HepG2 (cell line): ENCODE data around the gene DENND5A. TPM values are rescaled to one million over a fixed set of nuclear protein-coding genes. Genes with fewer than 3 reads are reported as not detected.

Source experiments
- ATAC-seq: fragments of 200-7000 bp; cut with Tn5 transposase; 3 replicates; pipeline ENCODE4 v1.9.1; 2020; ENCODE audit warnings: mild to moderate bottlenecking, moderate library complexity
- BruUV-seq: library from RNA; stranded (reverse); fragments of 400-500 nt; replicated peaks from 2 replicates; lab custom pipeline; 2021; lab: Mats Ljungman, UMichigan
- CTCF ChIA-PET: fragments of 300-600 bp; formaldehyde crosslinking; extraction: SDS; loops from one replicate; lab custom pipeline; 2021; ENCODE audit warnings: low total read pairs, inconsistent platforms, low intra/inter-chr PET ratio; lab: Yijun Ruan, JAX
- POLR2A ChIA-PET: fragments of 350-600 bp; sonication (Branson Sonifier 250); formaldehyde crosslinking; loops from one replicate; lab custom pipeline; 2020; ENCODE audit warnings: antibody characterized with exemption, inconsistent platforms; lab: Yijun Ruan, JAX
- DNase-seq: peaks from one replicate; pipeline ENCODE4 v3.0.0-alpha.2; 2015; ENCODE audit warnings: low spot score
- FAIRE-seq: peaks from 3 replicates; lab custom pipeline; 2011; peaks lifted over from hg19 to GRCh38; lab: Jason Lieb, UNC
- H2AFZ ChIP-seq: one replicate; pipeline ENCODE4 v1.6.1; 2011; ENCODE audit warnings: low read length, inconsistent platforms
- H3K27ac ChIP-seq: fragments of 300-600 bp; 3 replicates; pipeline ENCODE4 v1.8.0; 2011; ENCODE audit warnings: mixed run types, mild to moderate bottlenecking, mixed read lengths, low read length, inconsistent platforms; ENCODE audit not compliant: insufficient read depth; ENCODE audit errors: extremely low read length
- H3K27me3 ChIP-seq, 2 experiments: fragments of 200-600 bp in 1 of 2; 2 replicates in 1 of 2; 3 replicates in 1 of 2; pipeline versions ENCODE4 v1.6.0 to v1.8.0; 2011; ENCODE audit warnings: low read length in 2 of 2, mild to moderate bottlenecking in 2 of 2, moderate library complexity in 2 of 2, inconsistent platforms in 1 of 2; ENCODE audit not compliant: insufficient read depth in 2 of 2, control insufficient read depth in 1 of 2
- H3K36me3 ChIP-seq, 2 experiments: fragments of 200-600 bp in 1 of 2; replicated peaks in 1 of 2; 2 replicates in 1 of 2; 3 replicates in 1 of 2; pipeline versions ENCODE4 v1.5.1 to v1.8.0; 2011; ENCODE audit warnings: low read length in 2 of 2, inconsistent platforms in 1 of 2; ENCODE audit not compliant: insufficient read depth in 2 of 2, control insufficient read depth in 1 of 2
- H3K4me1 ChIP-seq: 2 replicates; pipeline ENCODE4 v1.5.1; 2012; ENCODE audit warnings: low read length, inconsistent platforms; ENCODE audit not compliant: insufficient read depth
- H3K4me2 ChIP-seq: 2 replicates; pipeline ENCODE4 v1.6.0; 2011; ENCODE audit warnings: low read depth, low read length, inconsistent platforms
- H3K4me3 ChIP-seq, 3 experiments: fragments of 200-600 bp in 1 of 3; sonication (generic), shearing (Covaris generic) in 1 of 3; replicated peaks in 1 of 3; 2 replicates each; pipeline ENCODE4 v1.5.1; 2011 to 2016; ENCODE audit warnings: low read length in 3 of 3, inconsistent platforms in 2 of 3, low read depth in 2 of 3, mild to moderate bottlenecking in 2 of 3, control low read depth in 1 of 3, mixed read lengths in 1 of 3; ENCODE audit not compliant: insufficient read depth in 1 of 3
- H3K79me2 ChIP-seq: one replicate; pipeline ENCODE4 v1.6.1; 2011; ENCODE audit warnings: low read length, inconsistent platforms; ENCODE audit not compliant: insufficient read depth
- H3K9ac ChIP-seq: 2 replicates; pipeline ENCODE4 v1.6.0; 2011; ENCODE audit warnings: mild to moderate bottlenecking, low read depth, low read length, inconsistent platforms; ENCODE audit not compliant: insufficient read depth
- H3K9me3 ChIP-seq: 2 replicates; pipeline ENCODE4 v1.5.1; 2012; ENCODE audit warnings: mild to moderate bottlenecking, low read length
- H4K20me1 ChIP-seq: 2 replicates; pipeline ENCODE4 v1.6.0; 2011; ENCODE audit warnings: inconsistent platforms, mild to moderate bottlenecking, low read length, moderate library complexity; ENCODE audit not compliant: insufficient read depth
- MED13 ChIP-seq: sonication (generic); formaldehyde crosslinking; IDR thresholded peaks from 2 replicates; pipeline ENCODE4 v1.5.0; 2020; ENCODE audit warnings: missing genetic modification reagents
- SMC3 ChIP-seq: IDR thresholded peaks from 2 replicates; pipeline ENCODE4 v1.6.1; 2011; ENCODE audit warnings: low read length, improper control_type of control experiment
- ZBTB38 ChIP-seq: sonication (generic); formaldehyde crosslinking; IDR thresholded peaks from 2 replicates; pipeline ENCODE4 v1.5.1; 2020; ENCODE audit warnings: mild to moderate bottlenecking, missing genetic modification reagents
- ZNF331 ChIP-seq: sonication (generic); formaldehyde crosslinking; IDR thresholded peaks from 2 replicates; pipeline ENCODE4 v1.4.0; 2020; ENCODE audit warnings: missing genetic modification reagents
- ZNF775 ChIP-seq: sonication (generic); formaldehyde crosslinking; IDR thresholded peaks from 2 replicates; pipeline ENCODE4 v1.4.0; 2020; ENCODE audit warnings: missing genetic modification reagents, mild to moderate bottlenecking, moderate library complexity, borderline replicate concordance
- WGBS: methylation state at CpG from one replicate; pipeline ENCODE4 v1.1.6; 2017; ENCODE audit warnings: low lambda C conversion rate; 5-methylcytosine and 5-hydroxymethylcytosine counted together
- in situ Hi-C: cut with HindIII; loops from 2 replicates; pipeline ENCODE4 v1.10.0; 2017; ENCODE audit warnings: low pct_unique_long_range_greater_than_20kb; ENCODE audit not compliant: extremely low pct_ligation_motif_present
- intact Hi-C: fragments of 100-400 bp; cut with micrococcal nuclease; formaldehyde crosslinking; loops from one replicate; pipeline ENCODE4 v1.10.0; 2022; ENCODE audit not compliant: unreplicated experiment
- polyA plus RNA-seq, 8 experiments: library from polyadenylated mRNA; depleted of rRNA in 3 of 8; stranded (reverse) in 7 of 8; unstranded in 1 of 8; fragments of >200 nt; fragmentation: Illumina TruSeq in 4 of 8; extraction: Trizol in 4 of 8; gene quantifications; 2 replicates each; pipeline versions ENCODE4 v1.2.1 to v1.2.3, GENCODE V29; 2011 to 2016; ENCODE audit warnings: low read depth in 4 of 8, missing spikeins in 1 of 8, mixed read lengths in 1 of 8; ENCODE audit not compliant: insufficient read depth in 1 of 8
- total RNA-seq, 5 experiments: library from RNA; depleted of rRNA; stranded (reverse); fragments of >200 nt; fragmentation: Illumina TruSeq; extraction: Trizol; gene quantifications; 2 replicates each; pipeline ENCODE4 v1.2.3, GENCODE V29; 2016; ENCODE audit warnings: low read depth in 1 of 5
- TF ChIP-seq, protein P1 (sequence below): sonication (generic); formaldehyde crosslinking; IDR thresholded peaks from 2 replicates; pipeline ENCODE4 v1.5.0; 2020; ENCODE audit warnings: mild to moderate bottlenecking, missing genetic modification reagents, borderline replicate concordance

Gene DENND5A
- total and polyA plus RNA-seq, 2 of the 13 experiments (the other 11 are each of a cell fraction or from before 2014, with no cell fraction given): 63.3 to 145 TPM

DNA sequence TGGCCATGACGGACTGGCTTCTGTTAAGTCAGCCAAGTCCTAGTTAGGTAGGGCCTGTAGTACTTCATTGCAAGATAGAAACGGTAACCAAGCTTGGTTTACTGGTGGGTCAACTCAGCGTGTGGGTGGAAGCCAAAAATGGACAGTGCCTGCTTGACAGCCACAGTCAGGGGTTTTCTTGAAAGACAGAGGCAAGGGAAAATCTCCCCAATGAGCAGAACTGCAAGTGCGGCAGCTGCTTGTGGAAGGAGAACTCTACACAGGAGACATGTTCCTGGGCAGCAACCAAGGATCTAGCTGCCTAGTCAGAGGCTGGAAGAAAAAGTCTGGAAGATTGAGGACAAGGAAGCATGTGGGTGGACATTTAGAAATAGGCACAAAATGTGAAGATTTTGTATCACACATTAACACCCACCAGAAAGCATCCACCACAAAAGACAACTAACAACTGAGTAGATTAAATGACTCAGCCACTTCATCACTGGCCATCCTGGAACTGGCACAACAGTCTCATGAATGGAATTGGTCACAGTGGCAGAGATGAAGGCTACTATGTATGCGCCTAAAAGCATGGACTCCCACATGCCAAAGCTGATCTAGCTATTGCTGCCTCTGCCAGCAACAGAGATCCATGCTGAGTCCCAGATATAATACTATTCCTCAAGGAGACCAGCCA lies 132.8 kb downstream of the DENND5A start:
- Histone ChIP-seq H3K4me2 (no peak overlapping the region), H3K4me3 (no peak overlapping the region), H4K20me1 (no peaks in the 10 kb centered on the region), H3K27ac (no peak overlapping the region), H3K79me2 (no peaks in the 10 kb centered on the region), H3K4me1 (no peaks in the 10 kb centered on the region), H3K36me3 (peaks cover 2 to 6% of the 10 kb centered on the region in 2 experiments; a peak in 2 of 5 replicates), H2AFZ (no peak overlapping the region), H3K9me3 (no peaks in the 10 kb centered on the region), H3K27me3 (no peaks in the 10 kb centered on the region), H3K9ac (no peak overlapping the region)
- intact Hi-C loops (no loop called here), in situ Hi-C loops (loop anchor here (5.0 to 10.0 kb wide), 2 partner anchors 115 to 218 kb away; partner anchors contain the start of gene AKIP1)
- CTCF ChIA-PET: no interaction called here
- FAIRE-seq: no peak
- no peak for ATAC-seq
- TF ChIP-seq ZBTB38: no peak
- no peak for TF ChIP-seq ZNF331 (CRISPR knock-in tag)
- TF ChIP-seq ZNF775 (CRISPR knock-in tag): no peak
- TF ChIP-seq MED13 (CRISPR knock-in tag): no peak
- no TSS peak for BruUV-seq
- no peak for DNase-seq
- WGBS: 86% methylated on average over 5 of the region's 5 CpGs
- POLR2A ChIA-PET: interaction anchor here (1.0 kb wide), 1 partner anchor 168 kb away, joined by 3 read pairs; the partner anchor contains the start of gene TMEM9B

DNA sequence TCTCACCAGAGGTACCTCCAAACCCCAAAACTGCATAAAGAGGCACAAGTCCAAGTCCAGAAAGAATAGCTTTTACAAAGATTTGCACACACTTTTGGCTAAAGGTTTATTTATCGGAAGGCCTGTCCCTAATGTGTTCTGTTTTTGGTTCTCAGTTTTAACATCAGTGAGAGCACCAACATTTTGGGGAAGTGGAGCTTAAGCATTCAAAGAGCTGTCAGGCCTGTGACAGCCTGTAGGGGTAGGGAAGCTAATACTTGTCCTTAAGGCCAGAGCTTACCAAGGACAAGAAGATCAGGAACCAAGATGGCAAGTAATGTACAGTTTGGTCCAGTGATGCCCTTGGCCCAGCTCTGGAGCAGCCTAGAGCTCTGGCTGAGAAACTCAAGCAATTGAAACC lies 134.9 kb downstream of the DENND5A start:
- peaks cover 0 to 3% of the 10 kb centered on the region in 2 experiments; a peak in 1 of 5 replicates for H3K36me3 ChIP-seq
- H2AFZ ChIP-seq: no peak overlapping the region
- TF ChIP-seq SMC3: no peak
- TF ChIP-seq, protein P1, sequence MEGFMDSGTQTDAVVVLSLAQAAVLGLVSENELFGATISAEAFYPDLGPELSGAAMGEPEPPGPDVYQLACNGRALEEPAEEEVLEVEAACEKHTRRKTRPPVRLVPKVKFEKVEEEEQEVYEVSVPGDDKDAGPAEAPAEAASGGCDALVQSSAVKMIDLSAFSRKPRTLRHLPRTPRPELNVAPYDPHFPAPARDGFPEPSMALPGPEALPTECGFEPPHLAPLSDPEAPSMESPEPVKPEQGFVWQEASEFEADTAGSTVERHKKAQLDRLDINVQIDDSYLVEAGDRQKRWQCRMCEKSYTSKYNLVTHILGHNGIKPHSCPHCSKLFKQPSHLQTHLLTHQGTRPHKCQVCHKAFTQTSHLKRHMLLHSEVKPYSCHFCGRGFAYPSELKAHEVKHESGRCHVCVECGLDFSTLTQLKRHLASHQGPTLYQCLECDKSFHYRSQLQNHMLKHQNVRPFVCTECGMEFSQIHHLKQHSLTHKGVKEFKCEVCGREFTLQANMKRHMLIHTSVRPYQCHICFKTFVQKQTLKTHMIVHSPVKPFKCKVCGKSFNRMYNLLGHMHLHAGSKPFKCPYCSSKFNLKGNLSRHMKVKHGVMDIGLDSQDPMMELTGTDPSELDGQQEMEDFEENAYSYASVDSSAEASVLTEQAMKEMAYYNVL (CRISPR knock-in tag): no peak
- intact Hi-C loops: no loop called here
- H3K4me3 ChIP-seq: no peak overlapping the region
- H3K9ac ChIP-seq: no peak overlapping the region
- DNase-seq: no peak
- WGBS: 95% methylated on average over 1 of the region's 1 CpG
- in situ Hi-C loops: loop anchor here (5.0 to 10.0 kb wide), 2 partner anchors 113 to 215 kb away; partner anchors contain the start of gene AKIP1
- POLR2A ChIA-PET: no interaction called here
- FAIRE-seq: no peak
- no peaks in the 10 kb centered on the region for H3K9me3 ChIP-seq
- no peak overlapping the region for H3K4me2 ChIP-seq
- ATAC-seq: no peak
- H3K4me1 ChIP-seq: no peaks in the 10 kb centered on the region
- BruUV-seq: no TSS peak
- no peaks in the 10 kb centered on the region for H3K79me2 ChIP-seq
- no peaks in the 10 kb centered on the region for H4K20me1 ChIP-seq
- H3K27me3 ChIP-seq: no peaks in the 10 kb centered on the region
- CTCF ChIA-PET: no interaction called here
- H3K27ac ChIP-seq: no peak overlapping the region
